ENCODE measurements around the gene IGSF11. TPM values are rescaled to one million over a fixed set of nuclear protein-coding genes. Genes with fewer than 3 reads are reported as not detected.
A peak's percentile ranks its signal among the peaks of the same experiment; 100 is the strongest.
"Not testable (repeated sequence)": the region's sequence is repeated elsewhere in the genome, so short reads cannot be mapped to it uniquely, and the experiment has no call there.

The IGSF11 gene
- polyA plus RNA-seq, 3 donors, result not detected

DNA sequence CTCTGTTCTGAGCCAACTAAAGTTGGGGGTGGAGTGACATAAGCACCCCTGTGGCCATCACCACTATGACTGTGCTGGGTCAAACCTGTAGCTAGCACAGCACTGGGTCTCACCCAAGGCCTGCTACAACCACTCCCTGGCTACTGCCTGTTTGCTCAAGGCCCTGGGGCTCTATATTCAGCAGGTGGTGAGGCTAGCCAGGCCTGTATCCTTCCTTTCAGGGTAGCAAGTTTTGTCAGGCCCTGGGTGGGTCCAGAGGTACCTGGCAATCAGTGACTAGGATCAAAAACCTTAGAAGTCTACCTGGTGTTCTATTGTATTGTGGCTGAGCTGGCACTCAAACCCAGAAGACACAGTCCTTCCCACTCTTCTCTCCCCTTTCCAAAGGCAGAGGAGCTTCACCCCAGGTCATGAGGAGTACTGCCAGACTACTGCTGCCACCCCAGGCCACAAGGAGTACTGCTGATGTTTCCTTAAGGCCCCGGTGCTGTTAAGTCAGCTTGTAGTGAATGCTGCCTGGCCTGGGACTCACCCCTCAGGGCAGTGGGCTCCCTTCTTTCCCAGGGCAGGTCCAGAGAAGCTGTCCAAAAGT lies 170.8 kb downstream of the IGSF11 start:
- Histone ChIP-seq H2AFZ (ENCODE audit: insufficient read depth, low read depth, low read length, poor library complexity, severe bottlenecking) (no peak overlapping the region), H3K9me3 (replicated peaks in 1 of 2; ENCODE audit: control insufficient read depth in 1 of 2, insufficient read depth in 1 of 2, low read length in 2 of 2) (peaks cover 0 to 5% of the 10 kb centered on the region in 2 donors), H3K79me2 (ENCODE audit: insufficient read depth, low read length) (no peaks in the 10 kb centered on the region), H3K4me3 (replicated peaks in 1 of 3; ENCODE audit: low read depth in 2 of 3, low read length in 3 of 3) (no peak overlapping the region), H4K20me1 (ENCODE audit: insufficient read depth, low read length) (no peaks in the 10 kb centered on the region), H3K9ac (ENCODE audit: insufficient read depth, low read length, poor library complexity, severe bottlenecking) (no peak overlapping the region), H3K36me3 (replicated peaks in 1 of 2; ENCODE audit: control insufficient read depth in 1 of 2, insufficient read depth in 2 of 2, low read length in 2 of 2) (no peaks in the 10 kb centered on the region), H3K4me1 (ENCODE audit: control insufficient read depth in 1 of 2, insufficient read depth in 2 of 2, low read length in 2 of 2) (no peaks in the 10 kb centered on the region), H3K27ac (ENCODE audit: low read depth in 1 of 2, low read length in 2 of 2) (no peak overlapping the region), H3K4me2 (replicated peaks; ENCODE audit: extremely low read depth, low read length, poor library complexity, severe bottlenecking) (no peak overlapping the region), H3K27me3 (ENCODE audit: control insufficient read depth in 2 of 2, insufficient read depth in 2 of 2, low read length in 2 of 2) (no peaks in the 10 kb centered on the region)
- H3K4me1 Mint-ChIP-seq, result no peaks in the 10 kb centered on the region
- peaks cover 0 to 9% (median 2%) of the 10 kb centered on the region in 7 donors for H3K9me3 Mint-ChIP-seq
- 50% methylated on average over 1 of the region's 1 CpG for WGBS (ENCODE audit: insufficient coverage)
- no peak overlapping the region for H3K27ac Mint-ChIP-seq
- TF ChIP-seq, protein P1, sequence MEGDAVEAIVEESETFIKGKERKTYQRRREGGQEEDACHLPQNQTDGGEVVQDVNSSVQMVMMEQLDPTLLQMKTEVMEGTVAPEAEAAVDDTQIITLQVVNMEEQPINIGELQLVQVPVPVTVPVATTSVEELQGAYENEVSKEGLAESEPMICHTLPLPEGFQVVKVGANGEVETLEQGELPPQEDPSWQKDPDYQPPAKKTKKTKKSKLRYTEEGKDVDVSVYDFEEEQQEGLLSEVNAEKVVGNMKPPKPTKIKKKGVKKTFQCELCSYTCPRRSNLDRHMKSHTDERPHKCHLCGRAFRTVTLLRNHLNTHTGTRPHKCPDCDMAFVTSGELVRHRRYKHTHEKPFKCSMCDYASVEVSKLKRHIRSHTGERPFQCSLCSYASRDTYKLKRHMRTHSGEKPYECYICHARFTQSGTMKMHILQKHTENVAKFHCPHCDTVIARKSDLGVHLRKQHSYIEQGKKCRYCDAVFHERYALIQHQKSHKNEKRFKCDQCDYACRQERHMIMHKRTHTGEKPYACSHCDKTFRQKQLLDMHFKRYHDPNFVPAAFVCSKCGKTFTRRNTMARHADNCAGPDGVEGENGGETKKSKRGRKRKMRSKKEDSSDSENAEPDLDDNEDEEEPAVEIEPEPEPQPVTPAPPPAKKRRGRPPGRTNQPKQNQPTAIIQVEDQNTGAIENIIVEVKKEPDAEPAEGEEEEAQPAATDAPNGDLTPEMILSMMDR (IDR thresholded peaks at IDR 0.05), result no peak
- H3K36me3 Mint-ChIP-seq, result no peaks in the 10 kb centered on the region
- no peaks in the 10 kb centered on the region for H3K27me3 Mint-ChIP-seq (ENCODE audit: low read depth in 3 of 3)
- intact Hi-C loops (cut with micrococcal nuclease), result no loop called here
- no peak for DNase-seq
- H3K4me3 Mint-ChIP-seq, result no peak overlapping the region

DNA sequence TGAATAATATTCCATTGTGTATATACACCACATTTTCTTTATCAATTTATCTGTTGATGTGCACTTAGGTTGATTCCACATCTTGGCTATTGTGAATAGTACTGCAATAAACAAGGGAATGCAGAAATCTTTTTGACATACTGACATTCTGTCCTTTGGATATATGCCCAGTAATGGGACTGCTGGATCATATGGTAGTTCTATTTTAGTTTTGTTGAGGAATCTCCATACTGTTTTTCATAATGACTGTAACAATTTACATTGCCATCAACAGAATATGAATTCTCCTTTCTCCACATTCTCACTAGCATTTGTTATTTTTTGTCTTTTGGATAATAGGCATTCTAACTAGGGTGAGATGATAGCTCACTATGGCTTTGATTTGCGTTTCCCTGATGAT lies 174.7 kb downstream of the IGSF11 start:
- Mint-ChIP-seq H3K9me3 (peaks cover 2 to 16% (median 9%) of the 10 kb centered on the region in 7 donors), H3K4me3 (no peak overlapping the region), H3K27ac (no peak overlapping the region), H3K36me3 (no peaks in the 10 kb centered on the region), H3K27me3 (ENCODE audit: low read depth in 3 of 3) (no peaks in the 10 kb centered on the region), H3K4me1 (no peaks in the 10 kb centered on the region)
- Histone ChIP-seq H3K27ac (ENCODE audit: low read depth in 1 of 2, low read length in 2 of 2) (no peak overlapping the region), H3K4me3 (replicated peaks in 1 of 3; ENCODE audit: low read depth in 2 of 3, low read length in 3 of 3) (no peak overlapping the region), H2AFZ (ENCODE audit: insufficient read depth, low read depth, low read length, poor library complexity, severe bottlenecking) (no peak overlapping the region), H4K20me1 (ENCODE audit: insufficient read depth, low read length) (no peaks in the 10 kb centered on the region), H3K9ac (ENCODE audit: insufficient read depth, low read length, poor library complexity, severe bottlenecking) (no peak overlapping the region), H3K79me2 (ENCODE audit: insufficient read depth, low read length) (no peaks in the 10 kb centered on the region), H3K4me2 (replicated peaks; ENCODE audit: extremely low read depth, low read length, poor library complexity, severe bottlenecking) (no peak overlapping the region), H3K27me3 (ENCODE audit: control insufficient read depth in 2 of 2, insufficient read depth in 2 of 2, low read length in 2 of 2) (no peaks in the 10 kb centered on the region), H3K36me3 (replicated peaks in 1 of 2; ENCODE audit: control insufficient read depth in 1 of 2, insufficient read depth in 2 of 2, low read length in 2 of 2) (no peaks in the 10 kb centered on the region), H3K4me1 (ENCODE audit: control insufficient read depth in 1 of 2, insufficient read depth in 2 of 2, low read length in 2 of 2) (no peaks in the 10 kb centered on the region), H3K9me3 (replicated peaks in 1 of 2; ENCODE audit: control insufficient read depth in 1 of 2, insufficient read depth in 1 of 2, low read length in 2 of 2) (no peaks in the 10 kb centered on the region)
- intact Hi-C loops (cut with micrococcal nuclease), result no loop called here
- TF ChIP-seq, protein P1 (IDR thresholded peaks at IDR 0.05), result no peak
- DNase-seq, result no peak
- no CpG with 5 or more reads among the region's 1 CpG for WGBS (ENCODE audit: insufficient coverage)

DNA sequence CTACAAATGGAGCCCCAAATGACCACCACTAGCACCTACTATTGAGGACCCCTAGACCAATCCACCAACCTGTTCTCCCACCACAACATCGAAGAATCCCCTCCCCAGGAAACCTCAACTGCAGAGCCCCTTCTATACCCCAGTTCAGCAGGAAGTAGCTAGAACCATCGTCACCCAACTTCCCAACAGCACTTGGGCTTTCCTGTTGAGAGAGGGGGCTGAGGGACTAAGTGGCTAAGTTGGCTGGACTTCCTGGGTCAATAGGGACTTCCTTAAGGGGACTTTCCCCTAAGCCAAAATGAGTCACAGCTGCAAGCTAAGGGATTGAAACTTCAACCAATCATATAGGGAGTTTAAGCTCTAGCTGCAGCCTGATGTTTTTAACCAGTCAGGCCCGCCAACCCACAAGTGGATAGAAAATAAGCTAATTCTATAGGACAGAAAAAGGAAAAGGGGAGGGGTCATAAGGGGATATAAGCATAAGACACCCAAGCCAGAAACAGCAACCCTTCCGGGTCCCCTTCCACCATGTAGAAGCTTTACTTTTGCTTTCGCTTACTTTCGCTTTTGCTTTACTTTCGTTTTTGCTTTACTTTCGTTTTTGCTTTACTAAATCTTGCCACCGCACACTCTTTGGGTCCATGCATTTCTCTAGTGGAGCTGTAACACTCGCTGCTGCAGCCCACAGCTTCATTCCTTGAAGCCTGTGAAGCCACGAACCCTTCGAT lies 183.0 kb downstream of the IGSF11 start:
- Mint-ChIP-seq H3K27ac (peak overlapping the region in 1 of 7 donors; percentile 74), H3K9me3 (peaks cover 4 to 24% (median 22%) of the 10 kb centered on the region in 7 donors)
- DNase-seq; H3K36me3 ChIP-seq (replicated peaks in 1 of 2; ENCODE audit: control insufficient read depth in 1 of 2, insufficient read depth in 2 of 2, low read length in 2 of 2); H3K4me3 Mint-ChIP-seq; H3K27me3 ChIP-seq (ENCODE audit: control insufficient read depth in 2 of 2, insufficient read depth in 2 of 2, low read length in 2 of 2); H3K79me2 ChIP-seq (ENCODE audit: insufficient read depth, low read length); H3K9me3 ChIP-seq (replicated peaks in 1 of 2; ENCODE audit: control insufficient read depth in 1 of 2, insufficient read depth in 1 of 2, low read length in 2 of 2); H3K27me3 Mint-ChIP-seq (ENCODE audit: low read depth in 3 of 3); intact Hi-C loops (cut with micrococcal nuclease); H3K9ac ChIP-seq (ENCODE audit: insufficient read depth, low read length, poor library complexity, severe bottlenecking); H3K4me3 ChIP-seq (replicated peaks in 1 of 3; ENCODE audit: low read depth in 2 of 3, low read length in 3 of 3); H3K36me3 Mint-ChIP-seq; H2AFZ ChIP-seq (ENCODE audit: insufficient read depth, low read depth, low read length, poor library complexity, severe bottlenecking); H3K4me1 Mint-ChIP-seq; H3K4me2 ChIP-seq (replicated peaks; ENCODE audit: extremely low read depth, low read length, poor library complexity, severe bottlenecking); H3K4me1 ChIP-seq (ENCODE audit: control insufficient read depth in 1 of 2, insufficient read depth in 2 of 2, low read length in 2 of 2); H3K27ac ChIP-seq (ENCODE audit: low read depth in 1 of 2, low read length in 2 of 2); H4K20me1 ChIP-seq (ENCODE audit: insufficient read depth, low read length): not testable (repeated sequence)
- WGBS (ENCODE audit: insufficient coverage), result 81% methylated on average over 2 of the region's 12 CpGs
